Loucy (cell line): ENCODE data around the gene ATP9A.

ENCODE experiments used
- H2AFZ ChIP-seq: fragments of 200-600 bp; sonication (generic); 2 replicates; pipeline ENCODE4 v1.6.0; 2016; ENCODE audit warnings: antibody characterized with exemption, mild to moderate bottlenecking, low read length, moderate library complexity
- H3F3A ChIP-seq: fragments of 200-600 bp; 2 replicates; pipeline ENCODE4 v1.6.0; 2016; ENCODE audit warnings: antibody characterized with exemption, low read depth, mild to moderate bottlenecking
- H3K27me3 ChIP-seq: fragments of 200-600 bp; sonication (generic); 2 replicates; pipeline ENCODE4 v1.6.1; 2014; ENCODE audit warnings: low read length, mild to moderate bottlenecking; ENCODE audit not compliant: insufficient read depth, poor library complexity, severe bottlenecking
- H3K36me3 ChIP-seq: fragments of 200-600 bp; sonication (generic); 2 replicates; pipeline ENCODE4 v1.6.1; 2016; ENCODE audit warnings: low read length; ENCODE audit not compliant: insufficient read depth
- H3K4me1 ChIP-seq: fragments of 200-600 bp; sonication (generic); 2 replicates; pipeline ENCODE4 v1.5.1; 2014; ENCODE audit warnings: low read length, mild to moderate bottlenecking; ENCODE audit not compliant: insufficient read depth, poor library complexity, severe bottlenecking
- H3K4me2 ChIP-seq: fragments of 200-600 bp; sonication (generic); 2 replicates; pipeline ENCODE4 v1.6.0; 2014; ENCODE audit warnings: antibody characterized with exemption, low read length, low read depth, mild to moderate bottlenecking; ENCODE audit not compliant: poor library complexity, severe bottlenecking
- H3K4me3 ChIP-seq: fragments of 200-600 bp; sonication (generic); 2 replicates; pipeline ENCODE4 v1.5.1; 2014; ENCODE audit warnings: low read length, mild to moderate bottlenecking, mixed read lengths; ENCODE audit not compliant: poor library complexity, severe bottlenecking
- H3K79me2 ChIP-seq: fragments of 200-600 bp; sonication (generic); 2 replicates; pipeline ENCODE4 v1.6.1; 2014; ENCODE audit warnings: low read length; ENCODE audit not compliant: insufficient read depth
- H3K9ac ChIP-seq: fragments of 200-600 bp; sonication (generic); 2 replicates; pipeline ENCODE4 v1.6.0; 2014; ENCODE audit warnings: mild to moderate bottlenecking, low read depth, low read length, moderate library complexity; ENCODE audit not compliant: poor library complexity, severe bottlenecking
- H3K9me2 ChIP-seq: fragments of 200-600 bp; sonication (generic); replicated peaks from 2 replicates; pipeline ENCODE4 v1.6.1; 2016; ENCODE audit warnings: low read depth, low read length, mixed read lengths
- H3K9me3 ChIP-seq: fragments of 200-600 bp; sonication (generic); 2 replicates; pipeline ENCODE4 v1.6.1; 2014; ENCODE audit warnings: mild to moderate bottlenecking, antibody characterized with exemption, low read length, low read depth; ENCODE audit not compliant: insufficient read depth
- H4K20me1 ChIP-seq: fragments of 200-600 bp; sonication (generic); 2 replicates; pipeline ENCODE4 v1.6.0; 2014; ENCODE audit warnings: antibody characterized with exemption, low read length, mild to moderate bottlenecking; ENCODE audit not compliant: insufficient read depth, poor library complexity, severe bottlenecking
- EZH2phosphoT487 ChIP-seq: fragments of 200-600 bp; IDR thresholded peaks from 2 replicates; pipeline ENCODE4 v1.6.1; 2018; ENCODE audit warnings: antibody characterized with exemption, mild to moderate bottlenecking, moderate library complexity, borderline replicate concordance
- TF ChIP-seq, protein P1 (sequence below): fragments of 200-600 bp; sonication (generic); conservative IDR thresholded peaks from 2 replicates; pipeline ENCODE4 v1.5.1; 2014; ENCODE audit warnings: mild to moderate bottlenecking, antibody characterized with exemption, low read length

The ATP9A gene

DNA sequence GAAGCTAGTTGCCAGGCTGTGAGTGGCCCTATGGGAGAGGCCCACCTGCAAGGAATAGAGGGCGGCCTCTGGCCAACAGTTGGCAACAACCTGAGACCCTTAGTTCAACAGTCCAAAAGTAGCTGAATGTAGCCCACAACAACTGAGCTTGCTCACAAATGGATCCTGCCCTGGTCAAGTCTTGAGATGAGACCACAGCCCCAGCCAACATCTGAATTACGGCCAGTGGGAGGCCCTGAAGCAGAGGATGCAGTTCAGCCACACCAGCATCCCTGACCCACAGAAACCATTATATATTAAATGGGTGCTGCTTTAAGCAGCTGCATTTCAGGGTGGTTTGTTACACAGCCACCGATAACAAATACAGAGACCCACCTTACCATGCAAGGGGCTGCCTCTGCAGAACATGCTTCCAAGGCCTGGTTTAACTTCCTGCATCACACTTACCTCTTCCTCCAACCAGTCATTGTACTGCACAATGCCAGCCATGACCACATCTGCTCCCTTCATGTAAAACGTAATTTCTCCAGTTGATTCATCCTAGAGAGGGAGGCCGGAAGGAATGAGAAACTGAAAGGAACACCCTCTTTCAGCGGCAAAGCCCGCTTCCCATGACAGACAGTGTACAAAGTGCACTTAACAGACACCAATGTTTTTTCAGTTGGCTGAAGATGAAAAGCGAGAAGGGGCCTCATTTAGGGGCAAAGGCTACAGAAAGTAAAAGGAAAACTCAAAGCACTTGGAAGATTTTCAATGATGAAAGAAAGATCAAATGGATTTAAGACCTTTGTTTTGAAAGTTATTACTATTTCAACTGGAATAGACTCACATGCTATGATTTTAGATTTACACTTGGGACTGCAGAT lies 139.4 kb downstream of the ATP9A start:
- Histone ChIP-seq H3K79me2 (peaks cover 39% of the 10 kb centered on the region), H3K9me3 (no peaks in the 10 kb centered on the region), H3K27me3 (no peaks in the 10 kb centered on the region), H3K4me1 (peaks cover 40% of the 10 kb centered on the region), H2AFZ (no peak overlapping the region), H3K36me3 (peaks cover 64% of the 10 kb centered on the region), H4K20me1 (peaks cover 38% of the 10 kb centered on the region), H3K4me2 (no peak overlapping the region), H3K4me3 (no peak overlapping the region), H3F3A (peaks cover 10% of the 10 kb centered on the region), H3K9ac (no peak overlapping the region), H3K9me2 (no peaks in the 10 kb centered on the region)
- no peak for TF ChIP-seq EZH2phosphoT487
- TF ChIP-seq, protein P1, sequence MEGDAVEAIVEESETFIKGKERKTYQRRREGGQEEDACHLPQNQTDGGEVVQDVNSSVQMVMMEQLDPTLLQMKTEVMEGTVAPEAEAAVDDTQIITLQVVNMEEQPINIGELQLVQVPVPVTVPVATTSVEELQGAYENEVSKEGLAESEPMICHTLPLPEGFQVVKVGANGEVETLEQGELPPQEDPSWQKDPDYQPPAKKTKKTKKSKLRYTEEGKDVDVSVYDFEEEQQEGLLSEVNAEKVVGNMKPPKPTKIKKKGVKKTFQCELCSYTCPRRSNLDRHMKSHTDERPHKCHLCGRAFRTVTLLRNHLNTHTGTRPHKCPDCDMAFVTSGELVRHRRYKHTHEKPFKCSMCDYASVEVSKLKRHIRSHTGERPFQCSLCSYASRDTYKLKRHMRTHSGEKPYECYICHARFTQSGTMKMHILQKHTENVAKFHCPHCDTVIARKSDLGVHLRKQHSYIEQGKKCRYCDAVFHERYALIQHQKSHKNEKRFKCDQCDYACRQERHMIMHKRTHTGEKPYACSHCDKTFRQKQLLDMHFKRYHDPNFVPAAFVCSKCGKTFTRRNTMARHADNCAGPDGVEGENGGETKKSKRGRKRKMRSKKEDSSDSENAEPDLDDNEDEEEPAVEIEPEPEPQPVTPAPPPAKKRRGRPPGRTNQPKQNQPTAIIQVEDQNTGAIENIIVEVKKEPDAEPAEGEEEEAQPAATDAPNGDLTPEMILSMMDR: no peak

DNA sequence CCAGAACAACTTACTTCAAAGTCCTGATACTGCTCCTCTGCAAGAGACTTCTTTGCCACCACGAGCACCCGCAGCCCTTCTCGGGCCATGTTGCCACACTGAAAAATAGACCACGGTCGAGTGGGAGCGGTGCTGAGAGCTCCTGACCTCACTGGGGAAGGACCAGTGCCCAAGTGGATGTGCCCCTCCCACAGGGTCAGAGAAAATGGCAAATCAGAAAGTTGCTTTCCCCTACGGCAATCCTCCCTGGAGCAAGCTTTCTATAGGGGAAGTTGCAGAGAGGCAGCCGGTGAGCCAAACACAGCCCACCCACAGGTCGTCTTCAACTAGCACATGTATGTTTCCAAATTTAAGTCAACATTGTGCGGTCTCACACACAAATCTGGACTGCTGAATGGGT lies 140.6 kb downstream of the ATP9A start:
- Histone ChIP-seq H3F3A (peaks cover 10% of the 10 kb centered on the region), H3K4me2 (no peak overlapping the region), H3K9me2 (no peaks in the 10 kb centered on the region), H3K27me3 (no peaks in the 10 kb centered on the region), H3K9me3 (no peaks in the 10 kb centered on the region), H3K9ac (no peak overlapping the region), H3K4me3 (no peak overlapping the region), H2AFZ (no peak overlapping the region), H3K36me3 (peaks cover 69% of the 10 kb centered on the region), H3K4me1 (peaks cover 40% of the 10 kb centered on the region), H4K20me1 (peaks cover 35% of the 10 kb centered on the region), H3K79me2 (peaks cover 33% of the 10 kb centered on the region)
- TF ChIP-seq, protein P1: no peak
- no peak for TF ChIP-seq EZH2phosphoT487

- Histone ChIP-seq H3F3A (no peaks in the 10 kb centered on the region), H3K9me2 (no peaks in the 10 kb centered on the region), H3K4me1 (peaks cover 22% of the 10 kb centered on the region), H3K36me3 (peaks cover 93% of the 10 kb centered on the region), H3K9ac (no peak overlapping the region), H3K79me2 (peaks cover 25% of the 10 kb centered on the region), H4K20me1 (peaks cover 21% of the 10 kb centered on the region), H3K4me3 (no peak overlapping the region), H3K9me3 (no peaks in the 10 kb centered on the region), H2AFZ (no peak overlapping the region), H3K4me2 (no peak overlapping the region), H3K27me3 (no peaks in the 10 kb centered on the region)
- TF ChIP-seq, protein P1: no peak
- no peak for TF ChIP-seq EZH2phosphoT487
Measured at GRCh38 chr20:51625105-51625504, 143.1 kb downstream of the ATP9A start.
